Stimulated activated naive CD8-positive, alpha-beta T cell treated with anti-CD3 and anti-CD28 coated beads, Interleukin-15, Interleukin-2, amounts not matched to agents 100 ng/mL and 50 ng/mL, for 24 hours (primary cell): ENCODE data around the gene EVPLL.
A peak's percentile ranks its signal among the peaks of the same experiment; 100 is the strongest.
"Not testable (repeated sequence)": the region's sequence is repeated elsewhere in the genome, so short reads cannot be mapped to it uniquely, and the experiment has no call there.

ENCODE experiments used
- H3K27ac Mint-ChIP-seq: one replicate; pipeline ENCODE4 v1.8.0; 2021; ENCODE audit warnings: mild to moderate bottlenecking, mixed read lengths
- H3K27me3 Mint-ChIP-seq: one replicate; pipeline ENCODE4 v1.8.0; 2021; ENCODE audit warnings: mixed read lengths
- H3K36me3 Mint-ChIP-seq: one replicate; pipeline ENCODE4 v1.8.0; 2021; ENCODE audit warnings: low read depth, mixed read lengths
- H3K4me1 Mint-ChIP-seq: one replicate; pipeline ENCODE4 v1.8.0; 2021; ENCODE audit warnings: low read depth, mixed read lengths
- H3K4me3 Mint-ChIP-seq: one replicate; pipeline ENCODE4 v1.8.0; 2021; ENCODE audit warnings: mild to moderate bottlenecking, mixed read lengths
- H3K9me3 Mint-ChIP-seq: one replicate; pipeline ENCODE4 v1.8.0; 2021; ENCODE audit warnings: mixed read lengths

The EVPLL gene

GRCh38 chr17:18377437-18378204 is at the start of gene EVPLL:
TSS of gene EVPLL (plus strand) at chr17:18377778. CDS start at chr17:18380938, 3,160 bp downstream.
- Mint-ChIP-seq H3K27me3 (peaks cover 7% of the 10 kb centered on the region), H3K4me3 (no peak within 1 kb of the TSS), H3K27ac (no peak within 1 kb of the TSS), H3K9me3 (no peaks in the 10 kb centered on the region), H3K4me1 (no peaks in the 10 kb centered on the region), H3K36me3 (no peaks in the 10 kb centered on the region)

GRCh38 chr17:18328643-18329204 is 48.9 kb upstream of the EVPLL start:
- Mint-ChIP-seq H3K27me3 (no peaks in the 10 kb centered on the region), H3K4me3 (no peak overlapping the region), H3K9me3 (no peaks in the 10 kb centered on the region), H3K36me3 (peaks cover 32% of the 10 kb centered on the region), H3K4me1 (peaks cover 27% of the 10 kb centered on the region), H3K27ac (no peak overlapping the region)

GRCh38 chr17:18331879-18332278 is 45.7 kb upstream of the EVPLL start:
- Mint-ChIP-seq H3K4me3 (no peak overlapping the region), H3K36me3 (peaks cover 35% of the 10 kb centered on the region), H3K27ac (no peak overlapping the region), H3K27me3 (no peaks in the 10 kb centered on the region), H3K4me1 (peaks cover 9% of the 10 kb centered on the region), H3K9me3 (no peaks in the 10 kb centered on the region)

- Mint-ChIP-seq H3K4me1 (peaks cover 9% of the 10 kb centered on the region), H3K4me3 (no peak overlapping the region), H3K27ac (peak overlapping the region; percentile 21), H3K9me3 (no peaks in the 10 kb centered on the region), H3K36me3 (peaks cover 34% of the 10 kb centered on the region), H3K27me3 (no peaks in the 10 kb centered on the region)
Measured at GRCh38 chr17:18332909-18333489, 44.6 kb upstream of the EVPLL start.

- H3K4me1 Mint-ChIP-seq, result not testable (repeated sequence)
Measured at GRCh38 chr17:18338158-18338557, 39.4 kb upstream of the EVPLL start.

DNA sequence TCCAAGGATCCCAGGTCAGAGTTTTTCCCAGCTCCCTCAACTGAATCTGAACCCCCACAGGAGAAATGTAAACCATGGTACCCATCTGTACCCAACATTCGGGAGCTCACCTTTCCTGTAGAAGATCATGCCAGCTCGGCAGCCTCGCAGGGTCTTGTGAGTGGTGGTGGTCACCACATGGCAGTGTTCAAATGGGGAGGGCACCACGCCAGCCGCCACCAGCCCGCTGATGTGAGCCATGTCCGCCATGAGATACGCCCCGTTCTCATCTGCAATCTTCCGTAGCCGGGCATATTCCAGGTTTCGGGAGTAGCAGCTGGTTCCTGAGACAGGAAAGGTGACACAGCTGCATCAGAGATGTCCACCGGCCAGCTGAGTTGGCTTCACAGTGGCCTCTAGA is 37.6 kb upstream of the EVPLL start:
- H3K36me3 Mint-ChIP-seq, result peaks cover 49% of the 10 kb centered on the region
- no peaks in the 10 kb centered on the region for H3K4me1 Mint-ChIP-seq
- H3K4me3 Mint-ChIP-seq, result no peak overlapping the region
- no peaks in the 10 kb centered on the region for H3K9me3 Mint-ChIP-seq
- no peaks in the 10 kb centered on the region for H3K27me3 Mint-ChIP-seq
- no peak overlapping the region for H3K27ac Mint-ChIP-seq

More at GRCh38 chr17:18338158-18338557, 39.4 kb upstream of the EVPLL start:
- not testable (repeated sequence) for H3K9me3 Mint-ChIP-seq, H3K27me3 Mint-ChIP-seq, H3K27ac Mint-ChIP-seq, H3K4me3 Mint-ChIP-seq
- peaks cover 46% of the 10 kb centered on the region for H3K36me3 Mint-ChIP-seq

DNA sequence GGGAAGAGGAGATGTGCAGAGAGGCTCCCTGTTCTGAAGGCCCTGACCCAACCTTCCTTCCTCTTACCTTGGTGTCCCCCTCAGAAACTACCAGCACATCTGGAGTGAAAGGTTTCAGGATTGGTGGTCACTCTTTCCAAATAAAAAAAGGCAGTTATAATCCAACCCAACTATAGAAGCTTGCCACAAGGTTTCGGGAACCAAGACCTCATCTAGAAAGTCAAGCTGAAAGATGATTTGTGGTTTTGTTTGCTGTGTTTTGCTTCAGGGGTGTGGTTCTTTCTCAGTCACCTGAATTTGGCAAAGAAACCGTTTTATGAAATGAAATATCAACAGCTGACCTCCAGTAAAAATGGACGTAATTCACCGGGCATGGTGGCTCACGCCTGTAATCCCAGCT is 33.6 kb upstream of the EVPLL start:
- Mint-ChIP-seq H3K27me3 (no peaks in the 10 kb centered on the region), H3K36me3 (peaks cover 50% of the 10 kb centered on the region), H3K9me3 (no peaks in the 10 kb centered on the region), H3K4me3 (no peak overlapping the region), H3K27ac (no peak overlapping the region), H3K4me1 (no peaks in the 10 kb centered on the region)

DNA sequence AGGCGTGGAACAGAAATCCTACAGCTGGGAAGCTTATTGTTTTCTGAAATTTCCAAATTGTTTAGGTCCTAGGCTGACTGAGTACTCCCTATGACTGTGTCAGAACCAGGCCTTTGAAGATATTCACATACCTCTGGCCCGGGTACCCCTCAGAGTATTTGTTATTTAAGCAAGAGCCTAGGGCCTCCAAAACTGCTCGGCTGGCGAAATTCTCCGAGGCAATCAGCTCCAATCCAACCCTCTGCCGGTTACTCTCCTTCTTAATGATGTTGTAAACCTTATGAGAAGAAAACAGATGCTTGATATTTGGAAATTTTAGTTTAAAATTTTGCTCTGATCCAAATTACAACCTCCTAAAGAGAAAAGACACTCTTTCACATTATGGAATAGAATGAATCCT is 24.0 kb upstream of the EVPLL start:
- peaks cover 21% of the 10 kb centered on the region for H3K36me3 Mint-ChIP-seq

DNA sequence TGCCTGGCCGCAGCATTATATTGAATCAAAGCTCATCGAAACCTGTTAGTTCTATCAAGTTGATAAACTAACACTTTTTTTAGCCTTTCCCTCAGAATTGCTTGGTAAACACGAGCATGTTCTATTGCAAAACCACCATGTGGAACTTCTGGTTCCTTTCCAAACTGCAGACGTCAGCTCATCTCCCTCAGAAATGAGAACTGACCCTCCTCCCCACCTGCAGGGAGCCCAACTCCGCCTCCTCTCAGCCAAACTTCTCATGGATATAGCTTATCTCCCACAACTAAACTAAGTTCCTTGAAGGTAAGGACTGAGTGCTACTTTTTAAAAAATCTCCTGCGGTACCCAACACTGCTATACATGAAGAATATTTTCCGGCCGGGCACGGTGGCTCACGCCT is 21.0 kb upstream of the EVPLL start:
- peaks cover 29% of the 10 kb centered on the region for H3K36me3 Mint-ChIP-seq
- no peaks in the 10 kb centered on the region for H3K27me3 Mint-ChIP-seq
- no peaks in the 10 kb centered on the region for H3K9me3 Mint-ChIP-seq
- no peak overlapping the region for H3K27ac Mint-ChIP-seq
- peaks cover under 1% of the 10 kb centered on the region for H3K4me1 Mint-ChIP-seq
- no peak overlapping the region for H3K4me3 Mint-ChIP-seq

More for the DNA sequence above, 24.0 kb upstream of the EVPLL start:
- H3K9me3 Mint-ChIP-seq, result no peaks in the 10 kb centered on the region
- H3K27ac Mint-ChIP-seq, result no peak overlapping the region
- no peaks in the 10 kb centered on the region for H3K27me3 Mint-ChIP-seq
- no peaks in the 10 kb centered on the region for H3K4me1 Mint-ChIP-seq
- H3K4me3 Mint-ChIP-seq, result no peak overlapping the region

DNA sequence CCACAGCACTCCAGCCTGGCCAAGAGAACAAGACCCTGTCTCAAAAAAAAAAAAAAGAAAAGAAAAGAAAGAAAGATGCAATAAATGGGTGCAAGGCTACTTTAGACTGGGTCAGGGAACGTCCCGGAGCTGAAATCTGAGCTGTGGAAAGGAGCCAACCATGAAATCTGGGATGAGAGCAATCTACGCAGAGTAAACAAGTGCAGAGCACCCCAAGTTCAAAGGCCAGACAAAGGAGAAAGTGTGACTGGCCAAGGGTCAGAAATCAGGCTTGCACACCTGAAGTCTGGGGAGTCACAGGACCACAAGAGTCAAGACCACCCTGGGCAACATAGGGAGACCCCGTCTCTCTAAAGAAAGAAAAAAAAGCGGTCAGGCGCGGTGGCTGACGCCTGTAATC is 17.1 kb upstream of the EVPLL start:
- Mint-ChIP-seq H3K4me1 (peaks cover 14% of the 10 kb centered on the region), H3K36me3 (peaks cover 16% of the 10 kb centered on the region), H3K27me3 (no peaks in the 10 kb centered on the region), H3K27ac (no peak overlapping the region), H3K4me3 (no peak overlapping the region), H3K9me3 (no peaks in the 10 kb centered on the region)

DNA sequence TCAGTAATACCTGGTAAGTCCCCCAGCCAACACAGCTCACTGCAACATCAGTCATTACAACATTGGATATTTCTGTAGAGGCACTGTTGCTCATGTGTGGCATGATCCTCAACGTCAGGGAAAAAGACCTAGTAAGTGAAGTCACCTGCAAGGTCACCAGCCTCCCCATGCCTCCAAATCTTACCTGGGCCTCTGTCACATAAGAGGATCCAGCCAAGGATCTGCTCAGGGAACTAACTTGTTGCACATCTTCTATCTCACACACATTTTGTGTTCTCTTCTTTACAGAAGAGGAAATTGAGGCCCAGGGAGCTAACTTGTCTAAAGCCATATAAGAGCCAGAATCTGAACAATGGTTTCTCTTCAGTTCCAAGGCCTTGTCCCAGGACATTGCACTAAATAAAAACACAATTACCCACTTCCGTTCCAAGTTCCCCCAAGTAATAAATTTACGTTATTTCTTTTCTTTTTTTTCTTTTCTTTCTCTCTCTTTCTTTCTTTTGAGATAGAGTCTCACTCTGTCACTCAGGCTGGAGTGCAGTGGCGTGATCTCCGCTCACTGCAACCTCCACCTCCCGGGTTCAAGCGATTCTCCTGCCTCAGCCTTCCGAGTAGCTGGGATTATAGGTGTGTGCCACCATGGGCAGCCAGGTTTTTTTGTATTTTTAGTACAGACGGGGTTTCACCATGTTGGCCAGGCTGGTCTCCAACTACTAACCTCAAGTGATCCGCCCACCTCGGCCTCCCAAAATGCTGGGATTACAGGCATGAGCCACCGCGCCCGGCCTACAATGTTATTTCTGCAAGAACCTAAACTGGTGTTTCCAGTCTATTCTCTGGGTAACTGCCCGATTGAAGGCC is 15.5 kb upstream of the EVPLL start:
- no peaks in the 10 kb centered on the region for H3K9me3 Mint-ChIP-seq
- peak overlapping the region; percentile 49 for H3K27ac Mint-ChIP-seq
- peak overlapping the region; percentile 87 for H3K4me3 Mint-ChIP-seq
- no peaks in the 10 kb centered on the region for H3K27me3 Mint-ChIP-seq
- peaks cover 14% of the 10 kb centered on the region for H3K4me1 Mint-ChIP-seq
- peaks cover 8% of the 10 kb centered on the region for H3K36me3 Mint-ChIP-seq

GRCh38 chr17:18362698-18363100 is 14.9 kb upstream of the EVPLL start:
- H3K36me3 Mint-ChIP-seq, result peaks cover 8% of the 10 kb centered on the region
- no peaks in the 10 kb centered on the region for H3K27me3 Mint-ChIP-seq
- peak overlapping the region; percentile 49 for H3K27ac Mint-ChIP-seq
- H3K4me3 Mint-ChIP-seq, result peak overlapping the region; percentile 87
- H3K4me1 Mint-ChIP-seq, result peaks cover 14% of the 10 kb centered on the region
- H3K9me3 Mint-ChIP-seq, result no peaks in the 10 kb centered on the region

GRCh38 chr17:18363101-18364049 is 14.2 kb upstream of the EVPLL start, which contains the start of gene SHMT1:
TSS of gene SHMT1 (minus strand) at chr17:18363550. CDS start at chr17:18355981, 7,569 bp downstream.
- no peaks in the 10 kb centered on the region for H3K9me3 Mint-ChIP-seq
- H3K27me3 Mint-ChIP-seq, result no peaks in the 10 kb centered on the region
- peak within 1 kb of the TSS; percentile 67 for H3K27ac Mint-ChIP-seq

DNA sequence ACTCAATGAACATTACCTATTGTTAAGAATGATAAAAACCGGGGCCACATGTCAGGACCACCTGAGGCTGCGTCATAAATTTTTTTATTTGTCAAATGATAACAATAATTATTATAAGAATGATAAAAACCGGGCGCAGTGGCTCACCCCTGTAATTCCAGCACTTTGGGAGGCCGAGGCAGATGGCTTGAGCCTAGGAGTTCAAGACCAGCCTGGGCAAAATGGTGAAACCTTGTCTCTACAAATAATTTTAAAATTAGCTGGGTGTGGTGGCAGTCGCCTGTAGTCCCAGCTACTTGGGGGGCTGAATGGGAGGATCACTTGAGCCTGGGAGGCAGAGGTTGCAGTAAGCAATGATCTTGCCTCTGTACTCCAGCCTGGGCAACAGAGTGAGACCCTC is 13.4 kb upstream of the EVPLL start:
- Mint-ChIP-seq H3K4me3 (no peak overlapping the region), H3K9me3 (no peaks in the 10 kb centered on the region), H3K27me3 (no peaks in the 10 kb centered on the region), H3K4me1 (peaks cover 14% of the 10 kb centered on the region), H3K36me3 (peaks cover 8% of the 10 kb centered on the region), H3K27ac (no peak overlapping the region)

More at GRCh38 chr17:18363101-18364049, 14.2 kb upstream of the EVPLL start, which contains the start of gene SHMT1:
- H3K36me3 Mint-ChIP-seq, result peaks cover 8% of the 10 kb centered on the region
- peaks cover 14% of the 10 kb centered on the region for H3K4me1 Mint-ChIP-seq
- peak within 1 kb of the TSS; percentile 87 for H3K4me3 Mint-ChIP-seq
